MM.1S (cell line): ENCODE data around the gene STIL.

ENCODE experiments used
- CTCF ChIP-seq: fragments of 300-600 bp; sonication (generic); IDR thresholded peaks from 2 replicates; pipeline ENCODE4 v1.5.1; 2016; ENCODE audit warnings: antibody characterized with exemption, low read length, mixed read lengths
- EZH2 ChIP-seq: fragments of 300-600 bp; sonication (generic); optimal IDR thresholded peaks from 2 replicates; pipeline ENCODE3; 2017; ENCODE audit warnings: low read depth, mild to moderate bottlenecking, antibody characterized with exemption, low read length, mixed read lengths
- EZH2phosphoT487 ChIP-seq: fragments of 300-600 bp; sonication (generic); IDR thresholded peaks from 2 replicates; pipeline ENCODE4 v1.6.1; 2018; ENCODE audit warnings: antibody characterized with exemption, low read length

DNA sequence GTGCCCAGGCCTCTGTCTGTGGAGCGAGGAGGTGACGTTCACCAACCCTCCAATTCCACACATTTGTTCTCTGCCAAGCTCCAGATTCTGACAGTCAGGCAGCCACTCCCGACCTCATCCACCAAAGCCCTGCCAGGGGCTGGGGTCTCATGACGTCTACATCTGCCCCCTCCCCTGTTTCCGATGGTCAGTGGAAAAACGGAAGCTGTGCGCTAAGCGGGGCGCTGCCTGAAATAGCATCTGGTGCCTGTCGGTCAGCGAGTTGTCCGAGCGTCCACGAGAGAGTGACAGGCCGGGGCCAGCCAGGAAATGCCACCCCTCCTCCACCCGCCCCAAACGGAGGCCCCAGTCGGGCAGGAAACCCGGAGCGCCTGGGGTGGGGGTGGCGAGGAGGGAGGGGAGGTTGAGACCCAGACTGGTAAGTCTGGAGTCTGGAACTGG lies 78.7 kb downstream of the STIL start:
- TF ChIP-seq CTCF (no peak), EZH2 (no peak), EZH2phosphoT487 (no peak)
